ENCODE data around the gene KRTAP8-1. TPM values are rescaled to one million over a fixed set of nuclear protein-coding genes. Genes with fewer than 3 reads are reported as not detected.

The KRTAP8-1 gene
- total RNA-seq, 2 donors from 2014 or later: not detected

DNA sequence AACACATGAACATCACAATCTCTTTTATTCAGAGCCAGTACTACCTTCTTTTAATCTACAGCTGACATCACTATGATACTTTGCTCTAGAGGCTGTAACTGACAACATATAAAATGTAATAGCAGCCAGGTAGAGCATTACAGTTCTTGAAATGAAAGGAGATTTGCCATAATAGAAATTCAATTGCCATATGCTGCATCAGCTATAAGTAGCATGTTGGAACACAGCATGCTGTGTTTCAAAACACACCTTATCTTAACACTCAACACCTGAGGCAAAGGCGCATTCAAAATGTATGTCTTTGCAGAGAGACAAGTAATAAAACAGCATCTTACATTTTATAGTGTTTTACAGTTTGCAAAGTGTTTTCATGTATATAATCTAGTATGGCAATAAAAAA, 33.8 kb downstream of the KRTAP8-1 start:
- peaks cover 0 to 5% of the 10 kb centered on the region in 2 donors for H3K9me3 ChIP-seq
- no peak for TF ChIP-seq CTCF (IDR thresholded peaks at IDR 0.05)
- H3K36me3 ChIP-seq: no peaks in the 10 kb centered on the region
- no peaks in the 10 kb centered on the region for H3K4me1 ChIP-seq
- no peak overlapping the region for H3K27ac ChIP-seq
- DNase-seq (ENCODE audit: low spot score): no peak
- H3K27me3 ChIP-seq: no peaks in the 10 kb centered on the region
- no peak overlapping the region for H3K4me3 ChIP-seq

DNA sequence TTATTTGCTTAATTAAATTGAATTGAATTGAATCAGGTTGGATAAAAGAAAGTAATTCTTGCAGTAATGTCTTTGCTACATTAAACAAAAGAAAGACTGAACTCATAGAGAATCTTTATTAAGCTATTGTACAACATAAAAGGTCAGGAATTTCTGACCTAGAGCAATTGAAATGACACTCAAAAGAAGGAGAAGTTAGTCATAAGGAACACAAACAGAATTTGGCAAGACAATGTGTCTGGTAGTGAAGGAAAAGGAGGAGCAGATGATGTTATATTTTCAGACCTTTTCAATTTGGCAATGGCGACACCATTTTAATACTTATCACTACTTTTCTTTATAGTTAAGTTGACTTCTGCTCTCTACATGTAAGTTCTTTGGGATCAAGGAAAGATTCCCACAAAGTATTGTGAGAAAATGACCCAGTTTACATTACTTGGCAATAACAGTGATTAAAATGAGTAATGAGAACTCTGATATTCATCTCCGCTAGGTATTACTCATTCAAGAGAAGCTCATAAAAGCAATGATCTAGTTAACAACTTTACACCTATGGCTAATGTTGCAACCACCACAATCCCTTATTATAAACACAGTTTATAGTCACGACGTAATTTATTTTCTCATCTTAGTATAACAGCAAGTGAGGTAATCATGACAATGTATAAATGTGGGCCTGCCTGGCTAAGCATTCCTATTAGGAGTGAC, 43.2 kb downstream of the KRTAP8-1 start:
- H3K27ac ChIP-seq: no peak overlapping the region
- H3K27me3 ChIP-seq: no peaks in the 10 kb centered on the region
- H3K4me3 ChIP-seq: no peak overlapping the region
- TF ChIP-seq CTCF (IDR thresholded peaks at IDR 0.05): no peak
- H3K4me1 ChIP-seq: no peaks in the 10 kb centered on the region
- H3K9me3 ChIP-seq: peaks cover 0 to under 1% of the 10 kb centered on the region in 2 donors
- no peaks in the 10 kb centered on the region for H3K36me3 ChIP-seq
- DNase-seq (ENCODE audit: low spot score): no peak

Other genes starting within 250 kb of the KRTAP8-1 start
- not detected for gene KRTAP22-2, start 222.9 kb downstream of the KRTAP8-1 start, total RNA-seq
- gene KRTAP6-3, start 220.8 kb downstream of the KRTAP8-1 start, total RNA-seq: not detected
- gene KRTAP6-2, start 214.4 kb downstream of the KRTAP8-1 start, total RNA-seq: not detected
- not detected for gene KRTAP22-1, start 212.2 kb downstream of the KRTAP8-1 start, total RNA-seq
- not detected for gene KRTAP6-1, start 199.3 kb downstream of the KRTAP8-1 start, total RNA-seq
- not detected for gene KRTAP20-1, start 196.8 kb downstream of the KRTAP8-1 start, total RNA-seq
- not detected for gene KRTAP20-4, start 192.6 kb downstream of the KRTAP8-1 start, total RNA-seq
- not detected for gene KRTAP20-2, start 178.1 kb downstream of the KRTAP8-1 start, total RNA-seq
- gene KRTAP20-3, start 170.4 kb downstream of the KRTAP8-1 start, total RNA-seq: not detected
- gene KRTAP21-3, start 94.5 kb downstream of the KRTAP8-1 start, total RNA-seq: not detected
- gene KRTAP21-2, start 66.0 kb downstream of the KRTAP8-1 start, total RNA-seq: not detected
- not detected for gene KRTAP21-1, start 57.8 kb downstream of the KRTAP8-1 start, total RNA-seq
- not detected for gene KRTAP7-1, start 16.5 kb upstream of the KRTAP8-1 start, total RNA-seq
- gene KRTAP11-1, start 68.3 kb upstream of the KRTAP8-1 start, total RNA-seq: not detected
- gene KRTAP19-8, start 225.2 kb upstream of the KRTAP8-1 start, total RNA-seq: not detected

All from right atrium auricular region (tissue), 2 donors.